ENCODE results near the gene CBARP. TPM values are rescaled to one million over a fixed set of nuclear protein-coding genes. Genes with fewer than 3 reads are reported as not detected.

CBARP gene
- total and polyA plus RNA-seq, 2 of the 13 experiments (the other 11 are each of a cell fraction or from before 2014, with no cell fraction given): 1.2 to 1.4 TPM

GRCh38 chr19:1244693-1245451 lies 7.1 kb upstream of the CBARP start (continued):
- TF ChIP-seq NR0B2 (CRISPR knock-in tag; IDR thresholded peaks at IDR 0.05) (0 out of 2 replicates have a peak, but pooled peaks have one; percentile 12), PAWR (CRISPR knock-in tag; IDR thresholded peaks at IDR 0.05; ENCODE audit: borderline replicate concordance) (no peak), PCBP2 (optimal IDR thresholded peaks at IDR 0.05; ENCODE audit: low read depth, low read length, poor library complexity, severe bottlenecking) (no peak), BRD4 (CRISPR knock-in tag; IDR thresholded peaks at IDR 0.05) (peak; percentile 27; the same call in 1 of the 2 replicates), ZHX2 (IDR thresholded peaks at IDR 0.05; ENCODE audit: low read depth) (peak; percentile 49; the same call in 1 of the 2 replicates), ZHX2 (CRISPR knock-in tag; IDR thresholded peaks at IDR 0.05; ENCODE audit: borderline replicate concordance) (no peak), MAFG (CRISPR knock-in tag; IDR thresholded peaks at IDR 0.05) (no peak), ZNF101 (CRISPR knock-in tag; IDR thresholded peaks at IDR 0.05; ENCODE audit: borderline replicate concordance, low read depth) (0 out of 2 replicates have a peak, but pooled peaks have one; percentile 73), ZMYM2 (CRISPR knock-in tag; IDR thresholded peaks at IDR 0.05) (peak; percentile 99), ZNF160 (CRISPR knock-in tag; IDR thresholded peaks at IDR 0.05) (0 out of 2 replicates have a peak, but pooled peaks have one; percentile 64), RNF219 (CRISPR knock-in tag; IDR thresholded peaks at IDR 0.05) (no peak), ZNF766 (CRISPR knock-in tag; IDR thresholded peaks at IDR 0.05; ENCODE audit: borderline replicate concordance) (peak; percentile 66; the same call in 1 of the 2 replicates), JUNB (CRISPR knock-in tag; IDR thresholded peaks at IDR 0.05; ENCODE audit: borderline replicate concordance) (no peak), HMG20A (CRISPR knock-in tag; IDR thresholded peaks at IDR 0.05; ENCODE audit: borderline replicate concordance) (peak; percentile 60; the same call in 1 of the 2 replicates), ATF5 (CRISPR knock-in tag; IDR thresholded peaks at IDR 0.05; ENCODE audit: low read depth) (no peak), HNRNPUL1 (IDR thresholded peaks at IDR 0.05; ENCODE audit: low read depth, low read length) (no peak), TFE3 (CRISPR knock-in tag; IDR thresholded peaks at IDR 0.05) (peak; percentile 40; the same call in 1 of the 2 replicates)
